ENCODE data around the gene PTPRK. TPM values are rescaled to one million over a fixed set of nuclear protein-coding genes. Genes with fewer than 3 reads are reported as not detected.

PTPRK gene
- total and polyA plus RNA-seq, 2 of the 13 experiments (the other 11 are each of a cell fraction or from before 2014, with no cell fraction given): 43.6 to 98.3 TPM

DNA sequence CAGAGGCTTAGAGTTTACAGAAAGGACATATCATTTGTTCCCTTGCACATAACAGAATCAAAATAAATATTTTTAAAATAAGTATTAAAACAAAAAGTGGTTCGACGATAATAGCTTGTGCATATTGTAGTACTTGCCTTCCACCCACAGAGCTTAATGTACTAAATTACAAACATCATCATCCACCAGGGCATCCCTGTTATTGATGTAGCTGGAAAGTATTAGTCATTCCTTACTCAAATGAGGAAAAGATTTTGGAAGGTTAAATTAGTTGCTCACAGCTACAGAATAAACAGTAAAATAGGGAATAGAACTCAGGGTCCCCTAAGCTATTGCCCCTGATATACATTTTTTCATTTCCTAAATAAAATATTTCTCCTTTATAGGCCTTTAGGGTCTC is 150.3 kb downstream of the PTPRK start:
- BruUV-seq (replicated peaks): no TSS peak
- 0 out of 2 replicates have a peak overlapping the region, but pooled peaks have one; percentile 31 for H3K4me2 ChIP-seq (ENCODE audit: low read depth, low read length)
- no peak for FAIRE-seq
- H4K20me1 ChIP-seq (ENCODE audit: insufficient read depth, low read length): no peaks in the 10 kb centered on the region; the same call in 1 of the 2 replicates
- H3K4me3 ChIP-seq (replicated peaks in 1 of 3; ENCODE audit: insufficient read depth in 1 of 3, low read depth in 2 of 3, low read length in 3 of 3): peak overlapping the region in 1 of 3 experiments; percentile 22; a peak in 3 of 6 replicates
- in situ Hi-C loops (cut with HindIII; ENCODE audit: extremely low pct_ligation_motif_present, low pct_unique_long_range_greater_than_20kb) (no loop called here), intact Hi-C loops (cut with micrococcal nuclease; ENCODE audit: unreplicated experiment) (no loop called here)
- peaks cover 1 to 4% of the 10 kb centered on the region in 2 experiments; a peak in 1 of 5 replicates for H3K36me3 ChIP-seq (replicated peaks in 1 of 2; ENCODE audit: control insufficient read depth in 1 of 2, insufficient read depth in 2 of 2, low read length in 2 of 2)
- WGBS (ENCODE audit: low lambda C conversion rate): 21% methylated on average over 2 of the region's 2 CpGs
- CTCF ChIA-PET (ENCODE audit: low intra/inter-chr PET ratio, low total read pairs): no interaction called here
- no peak overlapping the region for H3K9ac ChIP-seq (ENCODE audit: insufficient read depth, low read depth, low read length)
- peak; percentile 43; the same call in 2 of the 3 replicates for ATAC-seq
- peaks cover 41% of the 10 kb centered on the region for H3K79me2 ChIP-seq (ENCODE audit: insufficient read depth, low read length)
- no peak overlapping the region for H2AFZ ChIP-seq (ENCODE audit: low read length)
- TF ChIP-seq LRRFIP1 (CRISPR knock-in tag; conservative IDR thresholded peaks at IDR 0.05) (no peak), ZBED4 (CRISPR knock-in tag; IDR thresholded peaks at IDR 0.05; ENCODE audit: borderline replicate concordance) (no peak), ZNF263 (CRISPR knock-in tag; IDR thresholded peaks at IDR 0.05) (no peak), FOSL2 (CRISPR knock-in tag; IDR thresholded peaks at IDR 0.05) (no peak), KLF9 (CRISPR knock-in tag; IDR thresholded peaks at IDR 0.05; ENCODE audit: low read depth) (no peak), ZNF350 (CRISPR knock-in tag; IDR thresholded peaks at IDR 0.05; ENCODE audit: borderline replicate concordance, low read depth) (no peak), KLF11 (CRISPR knock-in tag; IDR thresholded peaks at IDR 0.05) (no peak), TCF7L2 (IDR thresholded peaks at IDR 0.05; ENCODE audit: low read depth, low read length) (no peak), SIX4 (CRISPR knock-in tag; IDR thresholded peaks at IDR 0.05) (no peak), MTA1 (CRISPR knock-in tag; IDR thresholded peaks at IDR 0.05; ENCODE audit: borderline replicate concordance) (no peak), SSRP1 (CRISPR knock-in tag; IDR thresholded peaks at IDR 0.05) (no peak), ARHGAP35 (CRISPR knock-in tag; IDR thresholded peaks at IDR 0.05; ENCODE audit: borderline replicate concordance) (no peak), CHCHD3 (CRISPR knock-in tag; IDR thresholded peaks at IDR 0.05) (no peak), REPIN1 (CRISPR knock-in tag; IDR thresholded peaks at IDR 0.05; ENCODE audit: borderline replicate concordance, low read depth) (no peak)
- TF ChIP-seq, protein P1, sequence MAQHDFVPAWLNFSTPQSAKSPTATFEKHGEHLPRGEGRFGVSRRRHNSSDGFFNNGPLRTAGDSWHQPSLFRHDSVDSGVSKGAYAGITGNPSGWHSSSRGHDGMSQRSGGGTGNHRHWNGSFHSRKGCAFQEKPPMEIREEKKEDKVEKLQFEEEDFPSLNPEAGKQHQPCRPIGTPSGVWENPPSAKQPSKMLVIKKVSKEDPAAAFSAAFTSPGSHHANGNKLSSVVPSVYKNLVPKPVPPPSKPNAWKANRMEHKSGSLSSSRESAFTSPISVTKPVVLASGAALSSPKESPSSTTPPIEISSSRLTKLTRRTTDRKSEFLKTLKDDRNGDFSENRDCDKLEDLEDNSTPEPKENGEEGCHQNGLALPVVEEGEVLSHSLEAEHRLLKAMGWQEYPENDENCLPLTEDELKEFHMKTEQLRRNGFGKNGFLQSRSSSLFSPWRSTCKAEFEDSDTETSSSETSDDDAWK (CRISPR knock-in tag; IDR thresholded peaks at IDR 0.05): no peak
- no peaks in the 10 kb centered on the region for H3K27me3 ChIP-seq (ENCODE audit: control insufficient read depth in 1 of 2, insufficient read depth in 2 of 2, low read length in 2 of 2)
- POLR2A ChIA-PET: interaction anchor here (1.0 to 1.2 kb wide), 2 partner anchors 30 to 130 kb away, joined by 3 read pairs; no protein-coding TSS in a partner anchor
- peaks cover 64% of the 10 kb centered on the region for H3K4me1 ChIP-seq (ENCODE audit: insufficient read depth, low read length)
- DNase-seq (ENCODE audit: low spot score): peak; percentile 43
- H3K27ac ChIP-seq (ENCODE audit: extremely low read length, insufficient read depth, low read length): peak overlapping the region; percentile 32
- H3K9me3 ChIP-seq (ENCODE audit: low read length): no peaks in the 10 kb centered on the region

All from HepG2 (cell line).